ENCODE results near the gene FAM234B.

DNA sequence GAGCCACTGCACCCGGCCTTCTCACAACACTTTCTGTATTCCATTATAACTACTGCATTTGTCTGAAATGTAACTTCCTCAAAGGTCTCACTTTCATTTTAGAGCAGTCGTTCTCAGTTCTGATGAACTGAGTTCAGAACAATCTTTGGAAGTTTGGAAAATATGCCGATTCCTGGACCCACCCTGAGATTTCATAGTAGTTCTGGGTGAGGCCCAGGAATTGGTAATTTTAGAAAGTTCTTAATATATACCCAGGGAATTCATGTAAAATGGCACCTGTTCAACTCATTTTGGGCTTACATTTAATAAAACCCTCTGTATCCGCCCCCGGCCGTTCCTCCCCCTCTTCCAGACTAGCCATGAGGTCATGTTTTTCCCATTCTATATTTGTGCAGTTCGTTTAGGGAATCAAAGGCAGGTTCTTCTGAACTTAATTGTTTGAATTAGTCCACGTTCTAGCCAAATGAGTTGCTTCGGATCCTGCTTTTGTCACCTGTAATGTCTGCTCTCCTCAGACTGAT lies 53.4 kb downstream of the FAM234B start:
- TF ChIP-seq, protein P1, sequence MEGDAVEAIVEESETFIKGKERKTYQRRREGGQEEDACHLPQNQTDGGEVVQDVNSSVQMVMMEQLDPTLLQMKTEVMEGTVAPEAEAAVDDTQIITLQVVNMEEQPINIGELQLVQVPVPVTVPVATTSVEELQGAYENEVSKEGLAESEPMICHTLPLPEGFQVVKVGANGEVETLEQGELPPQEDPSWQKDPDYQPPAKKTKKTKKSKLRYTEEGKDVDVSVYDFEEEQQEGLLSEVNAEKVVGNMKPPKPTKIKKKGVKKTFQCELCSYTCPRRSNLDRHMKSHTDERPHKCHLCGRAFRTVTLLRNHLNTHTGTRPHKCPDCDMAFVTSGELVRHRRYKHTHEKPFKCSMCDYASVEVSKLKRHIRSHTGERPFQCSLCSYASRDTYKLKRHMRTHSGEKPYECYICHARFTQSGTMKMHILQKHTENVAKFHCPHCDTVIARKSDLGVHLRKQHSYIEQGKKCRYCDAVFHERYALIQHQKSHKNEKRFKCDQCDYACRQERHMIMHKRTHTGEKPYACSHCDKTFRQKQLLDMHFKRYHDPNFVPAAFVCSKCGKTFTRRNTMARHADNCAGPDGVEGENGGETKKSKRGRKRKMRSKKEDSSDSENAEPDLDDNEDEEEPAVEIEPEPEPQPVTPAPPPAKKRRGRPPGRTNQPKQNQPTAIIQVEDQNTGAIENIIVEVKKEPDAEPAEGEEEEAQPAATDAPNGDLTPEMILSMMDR (conservative IDR thresholded peaks at IDR 0.05) = no peak
- no peak for TF ChIP-seq EZH2 (IDR thresholded peaks at IDR 0.05; ENCODE audit: low read depth)
